T-cell (primary cell): ENCODE measurements around the gene XRCC6. TPM values are rescaled to one million over a fixed set of nuclear protein-coding genes. Genes with fewer than 3 reads are reported as not detected.
"Not testable (repeated sequence)": the region's sequence is repeated elsewhere in the genome, so short reads cannot be mapped to it uniquely, and the experiment has no call there.

Experiments
- ATAC-seq, 4 experiments: fragments of 200-7000 bp in 3 of 4; fragments of 150-1000 bp in 1 of 4; cut with Tn5 transposase; replicated peaks in 1 of 4; 1 replicate in 3 of 4; 2 replicates in 1 of 4; pipeline ENCODE4 v1.10.0; 2021; ENCODE audit warnings: moderate library complexity in 3 of 4, mild to moderate bottlenecking in 2 of 4, moderate number of reproducible peaks in 1 of 4
- CTCF ChIA-PET, 2 donors: fragments of 300-600 bp; sonication (Branson Sonifier 250); formaldehyde crosslinking; loops; one replicate each; lab custom pipeline; 2022; ENCODE audit warnings: antibody characterized with exemption in 2 of 2; lab: Charles Lee
- POLR2A ChIA-PET, 2 donors: fragments of 300-600 bp; sonication (Branson Sonifier 250); formaldehyde crosslinking; loops; one replicate each; lab custom pipeline; 2022; ENCODE audit warnings: antibody characterized with exemption in 2 of 2; lab: Charles Lee
- DNase-seq, 35 experiments: peaks; one replicate each; pipeline versions ENCODE4 v3.0.0 to v3.0.0-alpha.2; 2013 to 2023
- H3K27ac ChIP-seq: one replicate; pipeline ENCODE4 v1.5.1; 2013; ENCODE audit warnings: low read length
- H3K27me3 ChIP-seq, 2 experiments: replicated peaks in 1 of 2; 1 replicate in 1 of 2; 2 replicates in 1 of 2; pipeline versions ENCODE4 v1.6.1 to v1.7.0; 2013; ENCODE audit warnings: low read length in 1 of 2, mixed read lengths in 1 of 2; ENCODE audit not compliant: control insufficient read depth in 2 of 2, insufficient read depth in 2 of 2; ENCODE audit errors: extremely low read depth in 1 of 2
- H3K36me3 ChIP-seq, 2 donors: 1 replicate in 1 of 2; 2 replicates in 1 of 2; pipeline versions ENCODE4 v1.6.1 to v1.7.0; 2013; ENCODE audit warnings: low read length in 1 of 2; ENCODE audit not compliant: control insufficient read depth in 2 of 2, insufficient read depth in 1 of 2; ENCODE audit errors: extremely low read depth in 1 of 2
- H3K4me1 ChIP-seq, 2 experiments: 1 replicate in 1 of 2; 2 replicates in 1 of 2; pipeline versions ENCODE4 v1.6.1 to v1.7.0; 2013; ENCODE audit warnings: low read length in 2 of 2, mixed read lengths in 1 of 2; ENCODE audit not compliant: insufficient read depth in 2 of 2, control insufficient read depth in 1 of 2; ENCODE audit errors: extremely low read depth in 1 of 2
- H3K4me3 ChIP-seq, 2 donors: 1 replicate in 1 of 2; 2 replicates in 1 of 2; pipeline versions ENCODE4 v1.5.1 to v1.7.0; 2013; ENCODE audit warnings: mild to moderate bottlenecking in 2 of 2, low read length in 1 of 2, moderate library complexity in 1 of 2; ENCODE audit not compliant: control insufficient read depth in 1 of 2; ENCODE audit errors: extremely low read depth in 1 of 2
- H3K9me3 ChIP-seq: 2 replicates; pipeline ENCODE4 v1.7.0; 2013
- H3K27ac Mint-ChIP-seq, 2 donors: one replicate each; pipeline ENCODE4 v1.8.0; 2020 to 2021; ENCODE audit warnings: mild to moderate bottlenecking in 2 of 2, mixed read lengths in 2 of 2
- H3K27me3 Mint-ChIP-seq, 2 donors: one replicate each; pipeline ENCODE4 v1.8.0; 2021 to 2022; ENCODE audit warnings: mixed read lengths in 2 of 2
- H3K36me3 Mint-ChIP-seq: one replicate; pipeline ENCODE4 v1.8.0; 2021; ENCODE audit warnings: mixed read lengths
- H3K4me1 Mint-ChIP-seq, 3 donors: one replicate each; pipeline ENCODE4 v1.8.0; 2020 to 2022; ENCODE audit warnings: mixed read lengths in 3 of 3, mild to moderate bottlenecking in 1 of 3
- H3K4me3 Mint-ChIP-seq, 3 donors: one replicate each; pipeline ENCODE4 v1.8.0; 2020 to 2022; ENCODE audit warnings: mild to moderate bottlenecking in 3 of 3, mixed read lengths in 3 of 3, moderate library complexity in 3 of 3
- H3K9me3 Mint-ChIP-seq, 3 donors: one replicate each; pipeline ENCODE4 v1.8.0; 2020 to 2022; ENCODE audit warnings: mixed read lengths in 3 of 3
- WGBS: methylation state at CpG from one replicate; pipeline ENCODE4 v1.1.5; 2013; ENCODE audit warnings: missing lambda C conversion rate; ENCODE audit not compliant: insufficient coverage; 5-methylcytosine and 5-hydroxymethylcytosine counted together
- total RNA-seq, 35 experiments: library from RNA in 6 of 35; stranded (reverse) in 6 of 35; fragments of 120-200 nt in 1 of 35; gene quantifications; one replicate each; pipeline versions ENCODE4 v1.2.1 to v1.2.4 and lab custom pipeline; 2013 to 2026

Gene XRCC6
- total RNA-seq, 5 donors from 2014 or later (not counting 1 experiment from before 2014, with no cell fraction given): 159 to 174 (median 168) TPM

- DNase-seq: no peak
- no peak overlapping the region for H3K4me3 Mint-ChIP-seq
- ChIA-PET CTCF (interaction anchor here (0.5 to 1.0 kb wide), 5 partner anchors 11 to 118 kb away, joined by 3 to 5 read pairs (median 4); no protein-coding TSS in a partner anchor), POLR2A (interaction anchor here in 1 of 2 donors (0.6 to 1.0 kb wide), 3 partner anchors 8 to 278 kb away, joined by 3 to 4 read pairs (median 3); partner anchors contain the start of gene TEF)
- Histone ChIP-seq H3K27ac (no peak overlapping the region), H3K36me3 (peaks cover 28 to 93% of the 10 kb centered on the region in 2 donors), H3K9me3 (no peaks in the 10 kb centered on the region), H3K27me3 (no peaks in the 10 kb centered on the region), H3K4me1 (no peaks in the 10 kb centered on the region), H3K4me3 (no peak overlapping the region)
- peaks cover 43% of the 10 kb centered on the region for H3K36me3 Mint-ChIP-seq
- H3K9me3 Mint-ChIP-seq: no peaks in the 10 kb centered on the region
- H3K27me3 Mint-ChIP-seq: no peaks in the 10 kb centered on the region
- ATAC-seq: no peak
- no peaks in the 10 kb centered on the region for H3K4me1 Mint-ChIP-seq
- 100% methylated on average over 1 of the region's 1 CpG for WGBS
- peak overlapping the region in 1 of 2 donors; percentile 57 for H3K27ac Mint-ChIP-seq
These were observed 38.8 kb downstream of the XRCC6 start for GRCh38 chr22:41659941-41660340.

DNA sequence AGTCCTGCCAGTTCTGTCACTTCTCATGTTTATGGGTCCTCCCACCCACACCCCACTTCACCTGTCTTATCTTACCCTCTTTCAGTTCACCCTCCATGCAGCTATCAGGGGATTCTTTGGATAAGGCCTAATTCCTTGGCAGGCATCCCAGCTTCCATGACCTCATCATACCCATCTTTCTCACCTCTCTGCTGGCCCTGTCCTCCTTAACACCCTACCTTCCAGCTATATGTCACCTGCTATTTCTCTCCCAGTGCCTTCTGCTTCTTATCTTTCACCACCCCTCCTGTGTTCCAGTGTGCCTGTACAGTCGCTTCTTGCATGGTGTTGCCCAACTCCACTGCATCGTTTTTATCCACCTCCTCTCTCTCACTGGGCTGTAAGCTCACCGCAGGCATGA lies 39.3 kb downstream of the XRCC6 start:
- Mint-ChIP-seq H3K4me3 (no peak overlapping the region), H3K4me1 (peaks cover 0 to under 1% (median 0%) of the 10 kb centered on the region in 3 donors), H3K9me3 (no peaks in the 10 kb centered on the region), H3K27ac (peak overlapping the region; percentile 18 to 57), H3K27me3 (no peaks in the 10 kb centered on the region), H3K36me3 (peaks cover 43% of the 10 kb centered on the region)
- WGBS: 97% methylated on average over 3 of the region's 3 CpGs
- DNase-seq (no peak), ATAC-seq (no peak)
- H3K9me3 ChIP-seq: no peaks in the 10 kb centered on the region
- ChIA-PET POLR2A (interaction anchor here (0.6 to 1.2 kb wide), 5 partner anchors 9 to 279 kb away, joined by 3 to 11 read pairs (median 3); partner anchors contain the start of gene TEF (in 1 of the 2)), CTCF (interaction anchor here (0.6 to 1.0 kb wide), 3 partner anchors 11 to 87 kb away, joined by 3 to 5 read pairs (median 4); no protein-coding TSS in a partner anchor)
- H3K27me3 ChIP-seq: no peaks in the 10 kb centered on the region
- peaks cover 28 to 94% of the 10 kb centered on the region in 2 donors for H3K36me3 ChIP-seq
- H3K27ac ChIP-seq: no peak overlapping the region
- no peaks in the 10 kb centered on the region for H3K4me1 ChIP-seq
- H3K4me3 ChIP-seq: no peak overlapping the region

- ATAC-seq (no peak), DNase-seq (no peak)
- no peaks in the 10 kb centered on the region for H3K9me3 Mint-ChIP-seq
- ChIA-PET CTCF (no interaction called here), POLR2A (interaction anchor here (0.7 to 1.2 kb wide), 2 partner anchors 14 to 36 kb away, joined by 3 to 11 read pairs; no protein-coding TSS in a partner anchor)
- no CpG with 5 or more reads among the region's 3 CpGs for WGBS
- H3K4me1 ChIP-seq: peaks cover 0 to under 1% of the 10 kb centered on the region in 2 experiments
- no peak overlapping the region for H3K27ac Mint-ChIP-seq
- no peak overlapping the region for H3K27ac ChIP-seq
- H3K4me1 Mint-ChIP-seq: peaks cover 0 to 1% (median 0%) of the 10 kb centered on the region in 3 donors
- peaks cover 40% of the 10 kb centered on the region for H3K36me3 Mint-ChIP-seq
- H3K27me3 ChIP-seq: no peaks in the 10 kb centered on the region
- H3K27me3 Mint-ChIP-seq: no peaks in the 10 kb centered on the region
- H3K9me3 ChIP-seq: no peaks in the 10 kb centered on the region
- H3K36me3 ChIP-seq: peaks cover 28 to 89% of the 10 kb centered on the region in 2 donors
- H3K4me3 ChIP-seq: no peak overlapping the region
- no peak overlapping the region for H3K4me3 Mint-ChIP-seq
These were observed 40.0 kb downstream of the XRCC6 start for GRCh38 chr22:41661088-41661487.

GRCh38 chr22:41661713-41662112 lies 40.6 kb downstream of the XRCC6 start:
- no peak for ATAC-seq
- WGBS: no CpG with 5 or more reads among the region's 2 CpGs

GRCh38 chr22:41663594-41663993 lies 42.5 kb downstream of the XRCC6 start:
- not testable (repeated sequence) for ATAC-seq, H3K27me3 ChIP-seq, DNase-seq, H3K27me3 Mint-ChIP-seq, H3K27ac ChIP-seq, H3K4me3 ChIP-seq, H3K9me3 ChIP-seq, H3K4me3 Mint-ChIP-seq, H3K9me3 Mint-ChIP-seq
- Histone ChIP-seq H3K36me3 (peaks cover 17 to 64% of the 10 kb centered on the region in 2 donors), H3K4me1 (peaks cover 0 to 20% of the 10 kb centered on the region in 2 experiments)
- POLR2A ChIA-PET: interaction anchor here in 1 of 2 donors (0.6 to 1.0 kb wide), 2 partner anchors 10 to 297 kb away, joined by 3 to 4 read pairs; no protein-coding TSS in a partner anchor
- CTCF ChIA-PET: interaction anchor here in 1 of 2 donors (0.6 kb wide), 1 partner anchor 46 kb away, joined by 6 read pairs; no protein-coding TSS in a partner anchor
- Mint-ChIP-seq H3K36me3 (peaks cover 32% of the 10 kb centered on the region), H3K27ac (peak overlapping the region in 1 of 2 donors; percentile 1), H3K4me1 (peaks cover 11 to 13% (median 12%) of the 10 kb centered on the region in 3 donors)
- WGBS: 90% methylated on average over 2 of the region's 9 CpGs

More at GRCh38 chr22:41661713-41662112, 40.6 kb downstream of the XRCC6 start:
- ChIA-PET CTCF (no interaction called here), POLR2A (no interaction called here)
- Mint-ChIP-seq H3K27me3 (no peaks in the 10 kb centered on the region), H3K27ac (no peak overlapping the region), H3K4me1 (peaks cover 2 to 4% (median 3%) of the 10 kb centered on the region in 3 donors), H3K9me3 (no peaks in the 10 kb centered on the region), H3K36me3 (peaks cover 37% of the 10 kb centered on the region), H3K4me3 (no peak overlapping the region)
- DNase-seq: no peak
- no peak overlapping the region for H3K27ac ChIP-seq
- no peaks in the 10 kb centered on the region for H3K9me3 ChIP-seq
- peaks cover 28 to 83% of the 10 kb centered on the region in 2 donors for H3K36me3 ChIP-seq
- peaks cover 0 to 7% of the 10 kb centered on the region in 2 experiments for H3K4me1 ChIP-seq
- no peaks in the 10 kb centered on the region for H3K27me3 ChIP-seq
- H3K4me3 ChIP-seq: no peak overlapping the region

DNA sequence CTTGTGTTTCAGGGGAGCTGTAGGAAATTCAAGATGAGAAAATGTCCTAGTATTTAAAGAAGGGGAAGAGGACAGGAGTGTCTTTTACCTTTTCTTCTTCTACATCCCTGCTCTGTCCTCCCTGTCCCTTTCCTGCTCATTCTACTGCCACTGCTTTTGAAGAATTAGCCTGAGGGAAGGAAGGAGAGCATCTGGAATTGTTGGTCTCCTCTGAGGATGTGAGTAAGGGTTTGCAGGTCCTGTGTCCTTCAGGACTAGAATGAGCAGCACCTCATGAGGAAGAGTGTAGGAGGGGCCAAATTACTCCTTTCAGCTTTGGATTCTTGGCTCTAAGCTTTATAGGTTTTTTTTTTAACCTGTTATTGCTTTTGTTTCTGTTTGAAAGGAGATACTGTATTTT lies 43.4 kb downstream of the XRCC6 start:
- ChIA-PET POLR2A (interaction anchor here in 1 of 2 donors (0.6 kb wide), 1 partner anchor 298 kb away, joined by 3 read pairs; no protein-coding TSS in a partner anchor), CTCF (interaction anchor here in 1 of 2 donors (0.5 kb wide), 1 partner anchor 14 kb away, joined by 3 read pairs; no protein-coding TSS in a partner anchor)
- Mint-ChIP-seq H3K27ac (peak overlapping the region in 1 of 2 donors; percentile 8), H3K4me3 (no peak overlapping the region), H3K36me3 (peaks cover 32% of the 10 kb centered on the region), H3K9me3 (no peaks in the 10 kb centered on the region), H3K4me1 (peaks cover 12 to 14% (median 13%) of the 10 kb centered on the region in 3 donors), H3K27me3 (no peaks in the 10 kb centered on the region)
- ATAC-seq (no peak), DNase-seq (no peak)
- no peak overlapping the region for H3K27ac ChIP-seq
- peaks cover 0 to 20% of the 10 kb centered on the region in 2 experiments for H3K4me1 ChIP-seq
- no peaks in the 10 kb centered on the region for H3K9me3 ChIP-seq
- no peak overlapping the region for H3K4me3 ChIP-seq
- H3K27me3 ChIP-seq: no peaks in the 10 kb centered on the region
- peaks cover 8 to 55% of the 10 kb centered on the region in 2 donors for H3K36me3 ChIP-seq
